GM12874 (cell line): ENCODE results near the gene EP400.

Experiments used
- TF ChIP-seq, protein P1 (sequence below): IDR thresholded peaks from 2 replicates; pipeline ENCODE4 v1.5.1; 2011; ENCODE audit warnings: low read depth, mild to moderate bottlenecking, control low read depth, low read length, moderate library complexity; ENCODE audit not compliant: insufficient read depth

Gene EP400

DNA sequence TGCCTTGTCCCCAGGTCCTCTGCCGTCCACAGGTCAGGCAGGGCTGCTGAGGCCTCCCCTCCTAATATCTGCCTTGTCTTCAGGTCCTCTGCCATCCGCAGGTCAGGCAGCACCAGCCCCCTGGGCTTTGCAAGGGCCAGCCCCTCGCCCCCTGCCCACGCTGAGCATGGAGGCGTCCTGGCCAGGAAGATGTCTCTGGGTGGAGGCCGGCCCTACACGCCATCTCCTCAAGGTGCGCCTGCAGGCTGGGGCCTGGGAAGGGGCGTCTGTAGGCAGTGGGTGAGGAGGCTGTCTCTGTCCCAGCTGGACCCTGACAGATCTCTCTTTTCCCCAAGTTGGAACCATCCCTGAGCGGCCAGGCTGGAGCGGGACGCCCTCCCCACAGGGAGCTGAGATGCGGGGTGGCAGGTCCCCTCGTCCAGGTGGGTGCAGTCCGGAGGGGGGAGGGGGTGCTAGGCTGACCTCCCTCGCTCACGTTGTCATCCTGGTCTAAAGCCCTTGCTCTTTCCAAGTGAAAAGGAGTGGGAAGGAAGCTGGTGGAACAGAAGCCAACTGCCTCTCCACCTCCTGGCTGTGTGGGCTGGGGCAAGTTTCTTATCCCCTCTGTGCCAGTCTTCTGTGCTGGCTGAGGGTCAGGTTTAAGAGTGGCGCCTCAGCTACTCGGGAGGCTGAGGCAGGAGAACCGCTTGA, 34.6 kb upstream of the EP400 start:
- TF ChIP-seq, protein P1, sequence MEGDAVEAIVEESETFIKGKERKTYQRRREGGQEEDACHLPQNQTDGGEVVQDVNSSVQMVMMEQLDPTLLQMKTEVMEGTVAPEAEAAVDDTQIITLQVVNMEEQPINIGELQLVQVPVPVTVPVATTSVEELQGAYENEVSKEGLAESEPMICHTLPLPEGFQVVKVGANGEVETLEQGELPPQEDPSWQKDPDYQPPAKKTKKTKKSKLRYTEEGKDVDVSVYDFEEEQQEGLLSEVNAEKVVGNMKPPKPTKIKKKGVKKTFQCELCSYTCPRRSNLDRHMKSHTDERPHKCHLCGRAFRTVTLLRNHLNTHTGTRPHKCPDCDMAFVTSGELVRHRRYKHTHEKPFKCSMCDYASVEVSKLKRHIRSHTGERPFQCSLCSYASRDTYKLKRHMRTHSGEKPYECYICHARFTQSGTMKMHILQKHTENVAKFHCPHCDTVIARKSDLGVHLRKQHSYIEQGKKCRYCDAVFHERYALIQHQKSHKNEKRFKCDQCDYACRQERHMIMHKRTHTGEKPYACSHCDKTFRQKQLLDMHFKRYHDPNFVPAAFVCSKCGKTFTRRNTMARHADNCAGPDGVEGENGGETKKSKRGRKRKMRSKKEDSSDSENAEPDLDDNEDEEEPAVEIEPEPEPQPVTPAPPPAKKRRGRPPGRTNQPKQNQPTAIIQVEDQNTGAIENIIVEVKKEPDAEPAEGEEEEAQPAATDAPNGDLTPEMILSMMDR: no peak

DNA sequence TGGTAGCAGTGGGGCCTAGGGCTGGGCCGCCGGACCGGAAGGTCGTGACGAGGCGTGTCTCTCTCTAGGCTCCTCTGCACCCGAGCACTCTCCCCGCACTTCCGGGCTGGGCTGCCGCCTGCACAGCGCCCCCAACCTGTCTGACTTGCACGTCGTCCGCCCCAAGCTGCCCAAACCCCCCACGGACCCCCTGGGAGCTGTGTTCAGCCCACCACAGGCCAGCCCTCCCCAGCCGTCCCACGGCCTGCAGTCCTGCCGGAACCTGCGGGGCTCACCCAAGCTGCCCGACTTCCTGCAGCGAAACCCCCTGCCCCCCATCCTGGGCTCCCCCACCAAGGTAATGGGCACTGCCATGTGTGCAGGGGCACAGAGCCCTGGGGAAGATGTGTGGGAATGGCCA, 33.9 kb upstream of the EP400 start:
- TF ChIP-seq, protein P1: no peak

DNA sequence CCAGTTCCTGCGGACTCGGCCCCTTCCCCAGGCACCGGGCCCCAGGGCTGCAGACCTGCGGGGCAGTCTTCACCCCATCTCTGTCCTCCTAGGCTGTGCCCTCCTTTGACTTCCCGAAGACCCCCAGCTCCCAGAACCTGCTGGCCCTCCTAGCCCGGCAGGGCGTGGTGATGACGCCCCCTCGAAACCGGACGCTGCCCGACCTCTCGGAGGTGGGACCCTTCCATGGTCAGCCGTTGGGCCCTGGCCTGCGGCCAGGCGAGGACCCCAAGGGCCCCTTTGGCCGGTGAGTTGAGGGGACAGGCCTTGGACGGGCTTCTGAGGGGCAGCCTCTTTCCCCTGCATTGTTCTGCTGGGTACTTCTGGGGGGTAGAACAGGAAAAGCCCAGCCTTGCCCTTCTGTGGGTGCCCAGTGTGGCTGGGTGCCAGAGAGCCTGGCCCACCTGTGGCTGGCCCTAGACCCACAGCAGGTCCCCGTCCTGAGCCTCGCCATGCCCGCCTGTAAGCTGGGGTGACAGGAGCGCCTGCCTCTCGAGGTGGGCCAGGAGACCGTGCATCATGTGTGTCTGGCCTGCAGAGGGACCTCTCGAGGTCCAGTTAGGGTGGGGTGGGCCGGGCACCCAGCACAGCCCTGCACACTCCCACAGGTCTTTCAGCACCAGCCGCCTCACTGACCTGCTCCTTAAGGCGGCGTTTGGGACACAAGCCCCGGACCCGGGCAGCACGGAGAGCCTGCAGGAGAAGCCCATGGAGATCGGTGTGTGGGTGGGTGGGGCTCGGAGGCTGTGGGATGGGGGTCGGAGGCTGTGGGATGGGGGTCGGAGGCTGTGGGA, 33.2 kb upstream of the EP400 start:
- TF ChIP-seq, protein P1: 0 out of 2 replicates have a peak, but pooled peaks have one; percentile 5

DNA sequence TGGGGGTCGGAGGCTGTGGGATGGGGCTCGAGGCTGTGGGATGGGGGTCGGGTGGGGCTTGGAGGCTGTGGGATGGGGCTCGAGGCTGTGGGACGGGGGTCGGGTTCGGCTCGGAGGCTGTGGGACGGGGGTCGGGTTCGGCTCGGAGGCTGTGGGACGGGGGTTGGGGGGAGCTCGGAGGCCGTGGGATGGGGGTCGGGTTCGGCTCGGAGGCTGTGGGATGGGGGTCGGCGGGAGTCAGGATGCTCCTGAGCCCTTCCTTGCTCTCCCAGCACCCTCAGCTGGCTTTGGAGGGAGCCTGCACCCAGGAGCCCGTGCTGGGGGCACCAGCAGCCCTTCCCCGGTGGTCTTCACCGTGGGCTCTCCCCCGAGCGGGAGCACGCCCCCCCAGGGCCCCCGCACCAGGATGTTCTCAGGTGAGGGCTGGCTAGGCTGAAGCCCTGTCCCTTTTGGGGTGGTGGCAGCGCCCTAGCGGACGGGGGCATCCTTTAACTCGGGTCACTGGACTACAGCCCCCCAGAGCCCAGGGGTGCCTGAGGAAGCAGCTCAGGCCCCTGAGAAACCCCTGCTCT, 32.5 kb upstream of the EP400 start:
- TF ChIP-seq, protein P1: no peak

DNA sequence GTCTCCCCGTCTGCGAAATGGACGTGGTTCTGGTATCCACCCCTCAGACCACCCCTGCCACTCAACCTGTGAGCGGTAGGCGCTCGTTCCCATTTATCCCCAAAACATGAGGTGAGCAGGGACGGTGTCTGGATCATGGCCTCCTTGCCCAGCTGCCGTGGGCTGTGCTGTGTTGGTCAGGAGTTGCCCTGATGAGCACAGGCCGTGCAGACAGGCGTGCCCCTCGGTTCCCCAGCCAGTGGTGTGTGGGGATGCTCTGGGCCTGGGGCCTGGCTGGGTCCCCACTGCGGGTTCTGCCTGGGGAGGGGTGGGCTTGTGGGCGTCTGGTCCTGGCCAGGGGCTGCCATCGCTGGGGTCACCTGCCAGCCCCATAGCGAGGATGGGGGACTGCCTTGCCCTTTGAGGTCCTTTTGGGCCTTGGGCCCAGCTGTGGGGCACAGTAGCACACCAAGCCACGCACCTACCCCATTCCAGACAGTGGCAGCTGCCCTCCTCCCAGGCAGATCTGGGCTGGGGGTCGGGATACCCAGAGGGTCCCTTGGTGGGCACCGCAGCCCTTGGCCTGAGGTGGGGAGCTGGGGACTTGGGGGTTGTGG, 31.9 kb upstream of the EP400 start:
- TF ChIP-seq, protein P1: no peak

DNA sequence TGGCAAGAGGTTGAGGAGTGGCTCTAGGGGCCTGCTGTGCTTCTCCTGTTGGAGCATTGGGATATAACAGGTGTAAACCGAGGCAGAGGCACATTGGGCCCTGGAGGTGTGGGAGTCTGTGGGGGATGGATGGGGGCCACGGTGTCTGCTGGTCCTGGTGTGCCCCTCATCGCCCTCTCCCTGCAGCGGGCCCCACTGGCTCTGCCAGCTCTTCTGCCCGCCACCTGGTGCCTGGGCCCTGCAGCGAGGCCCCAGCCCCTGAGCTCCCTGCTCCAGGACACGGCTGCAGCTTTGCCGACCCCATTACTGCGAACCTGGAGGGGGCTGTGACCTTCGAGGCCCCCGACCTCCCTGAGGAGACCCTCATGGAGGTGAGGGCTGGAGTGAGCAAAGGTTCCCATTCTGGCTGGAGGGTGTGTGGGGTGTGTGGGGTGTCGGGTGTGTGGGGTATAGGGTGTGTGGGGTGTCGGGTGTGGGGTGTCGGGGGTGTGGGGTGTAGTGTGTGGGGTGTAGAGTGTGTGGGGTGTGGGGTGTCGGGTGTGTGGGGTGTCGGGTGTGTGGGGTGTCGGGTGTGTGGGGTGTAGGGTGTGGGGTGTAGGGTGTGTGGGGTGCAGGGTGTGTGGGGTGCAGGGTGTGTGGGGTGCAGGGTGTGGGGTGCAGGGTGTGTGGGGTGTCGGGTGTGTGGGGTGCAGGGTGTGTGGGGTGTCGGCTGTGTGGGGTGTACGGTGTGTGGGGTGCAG, 31.3 kb upstream of the EP400 start:
- TF ChIP-seq, protein P1: no peak
